IMR-90 (cell line): Measurements from ENCODE around the gene HUNK. TPM values are rescaled to one million over a fixed set of nuclear protein-coding genes. Genes with fewer than 3 reads are reported as not detected.

ENCODE experiments used
- ATAC-seq: fragments of 200-7000 bp; cut with Tn5 transposase; 2 replicates; pipeline ENCODE4 v1.9.1; 2020; ENCODE audit warnings: low read depth, mild to moderate bottlenecking, moderate library complexity
- BruUV-seq: library from RNA; stranded (reverse); fragments of 400-500 nt; replicated peaks from 2 replicates; lab custom pipeline; 2021; lab: Mats Ljungman, UMichigan
- CTCF ChIA-PET: fragments of 300-600 bp; formaldehyde crosslinking; extraction: SDS; loops from one replicate; lab custom pipeline; 2021; ENCODE audit warnings: antibody characterized with exemption; lab: Yijun Ruan, JAX
- POLR2A ChIA-PET: fragments of 300-600 bp; sonication (Branson Sonifier 250); formaldehyde crosslinking; loops from one replicate; lab custom pipeline; 2022; ENCODE audit warnings: antibody characterized with exemption; ENCODE audit not compliant: unreplicated experiment; lab: Charles Lee
- DNase-seq: peaks from one replicate; pipeline ENCODE4 v3.0.0; 2013
- H2AFZ ChIP-seq: replicated peaks from 2 replicates; pipeline ENCODE3; 2013; ENCODE audit warnings: low read length, mild to moderate bottlenecking; ENCODE audit not compliant: poor library complexity
- H2AK5ac ChIP-seq: 2 replicates; pipeline ENCODE4 v1.6.1; 2013; ENCODE audit warnings: low read depth, low read length, inconsistent platforms
- H2AK9ac ChIP-seq: replicated peaks from 2 replicates; pipeline ENCODE3; 2013; ENCODE audit warnings: mild to moderate bottlenecking, low read depth, low read length, moderate library complexity; ENCODE audit not compliant: poor library complexity
- H2BK120ac ChIP-seq: 2 replicates; pipeline ENCODE4 v1.6.1; 2013; ENCODE audit warnings: low read depth, low read length, inconsistent platforms
- H2BK15ac ChIP-seq: 3 replicates; pipeline ENCODE4 v1.6.1; 2013; ENCODE audit warnings: low read depth, low read length, inconsistent platforms
- H2BK20ac ChIP-seq: 2 replicates; pipeline ENCODE4 v1.6.1; 2013; ENCODE audit warnings: low read depth, mild to moderate bottlenecking, inconsistent platforms, low read length, moderate library complexity
- H2BK5ac ChIP-seq: 2 replicates; pipeline ENCODE4 v1.6.1; 2013; ENCODE audit warnings: mild to moderate bottlenecking, low read depth, low read length, inconsistent platforms; ENCODE audit not compliant: poor library complexity, severe bottlenecking
- H3K14ac ChIP-seq: replicated peaks from 2 replicates; pipeline ENCODE4 v1.6.1; 2013; ENCODE audit warnings: low read depth, low read length, inconsistent platforms
- H3K18ac ChIP-seq: 2 replicates; pipeline ENCODE4 v1.6.1; 2013; ENCODE audit warnings: low read depth, low read length, control low read depth
- H3K23ac ChIP-seq: 2 replicates; pipeline ENCODE4 v1.6.1; 2013; ENCODE audit warnings: low read depth, low read length, inconsistent platforms
- H3K27ac ChIP-seq: 2 replicates; pipeline ENCODE4 v1.5.1; 2013; ENCODE audit warnings: mild to moderate bottlenecking, control low read depth, low read length; ENCODE audit not compliant: insufficient read depth
- H3K27me3 ChIP-seq: 2 replicates; pipeline ENCODE4 v1.6.1; 2013; ENCODE audit warnings: low read length; ENCODE audit not compliant: control insufficient read depth, insufficient read depth
- H3K36me3 ChIP-seq: 2 replicates; pipeline ENCODE4 v1.6.1; 2013; ENCODE audit warnings: low read length, mixed read lengths; ENCODE audit not compliant: control insufficient read depth, insufficient read depth
- H3K4ac ChIP-seq: 2 replicates; pipeline ENCODE4 v1.6.1; 2013; ENCODE audit warnings: low read depth, low read length, inconsistent platforms
- H3K4me1 ChIP-seq: 2 replicates; pipeline ENCODE4 v1.6.1; 2013; ENCODE audit warnings: low read length, mixed read lengths; ENCODE audit not compliant: control insufficient read depth, insufficient read depth
- H3K4me2 ChIP-seq: 2 replicates; pipeline ENCODE4 v1.6.1; 2013; ENCODE audit warnings: low read depth, mild to moderate bottlenecking, control low read depth, low read length, moderate library complexity
- H3K4me3 ChIP-seq: 2 replicates; pipeline ENCODE4 v1.5.1; 2013; ENCODE audit warnings: low read depth, mild to moderate bottlenecking, control low read depth, low read length, moderate library complexity; ENCODE audit not compliant: insufficient read depth
- H3K56ac ChIP-seq: 2 replicates; pipeline ENCODE4 v1.6.1; 2013; ENCODE audit warnings: low read length, inconsistent platforms; ENCODE audit not compliant: insufficient read depth; ENCODE audit errors: extremely low read depth
- H3K79me1 ChIP-seq, 2 experiments: 2 replicates each; pipeline ENCODE4 v1.6.1; 2013; ENCODE audit warnings: low read length in 2 of 2, inconsistent platforms in 1 of 2, low read depth in 1 of 2
- H3K9ac ChIP-seq: 2 replicates; pipeline ENCODE4 v1.6.1; 2013; ENCODE audit warnings: low read depth, low read length, control low read depth
- H3K9me1 ChIP-seq: 2 replicates; pipeline ENCODE4 v1.6.1; 2013; ENCODE audit warnings: low read length, inconsistent platforms; ENCODE audit not compliant: insufficient read depth
- H3K9me3 ChIP-seq: 2 replicates; pipeline ENCODE4 v1.6.1; 2013; ENCODE audit warnings: low read length; ENCODE audit not compliant: control insufficient read depth, insufficient read depth
- H4K20me1 ChIP-seq: 2 replicates; pipeline ENCODE4 v1.6.1; 2013; ENCODE audit warnings: low read length, inconsistent platforms; ENCODE audit not compliant: insufficient read depth
- H4K5ac ChIP-seq: 2 replicates; pipeline ENCODE4 v1.6.1; 2013; ENCODE audit warnings: mild to moderate bottlenecking, low read depth, low read length, control low read depth
- H4K8ac ChIP-seq, 2 experiments: 2 replicates each; pipeline ENCODE4 v1.6.1; 2013; ENCODE audit warnings: low read depth in 2 of 2, low read length in 2 of 2, control low read depth in 1 of 2, inconsistent platforms in 1 of 2
- H4K91ac ChIP-seq: 2 replicates; pipeline ENCODE4 v1.6.1; 2013; ENCODE audit warnings: low read depth, low read length, inconsistent platforms; ENCODE audit not compliant: insufficient read depth
- BHLHE40 ChIP-seq: fragments of 150-350 bp; IDR thresholded peaks from 2 replicates; pipeline ENCODE4 v1.6.1; 2016; ENCODE audit warnings: mild to moderate bottlenecking, low read depth, low read length
- CTCF ChIP-seq: conservative IDR thresholded peaks from 2 replicates; pipeline ENCODE4 v1.5.1; 2012; ENCODE audit warnings: mild to moderate bottlenecking, low read depth, low read length, improper control_type of control experiment
- ELK1 ChIP-seq: fragments of 150-350 bp; IDR thresholded peaks from 2 replicates; pipeline ENCODE4 v1.6.1; 2016; ENCODE audit warnings: low read depth, mild to moderate bottlenecking, low read length, moderate library complexity, borderline replicate concordance
- FOS ChIP-seq: fragments of 150-350 bp; IDR thresholded peaks from 2 replicates; pipeline ENCODE4 v1.6.1; 2016; ENCODE audit warnings: low read depth, low read length
- MAFK ChIP-seq: IDR thresholded peaks from 2 replicates; pipeline ENCODE4 v1.6.1; 2012; ENCODE audit warnings: low read depth, low read length, improper control_type of control experiment
- MXI1 ChIP-seq: IDR thresholded peaks from 2 replicates; pipeline ENCODE4 v1.6.1; 2012; ENCODE audit warnings: low read depth, mild to moderate bottlenecking, low read length, moderate library complexity, borderline replicate concordance
- RAD21 ChIP-seq: IDR thresholded peaks from 2 replicates; pipeline ENCODE4 v1.6.1; 2012; ENCODE audit warnings: low read length, improper control_type of control experiment
- WGBS, 2 experiments: methylation state at CpG; one replicate each; pipeline versions ENCODE4 v1.1.5 to v1.1.7; 2013; ENCODE audit warnings: missing lambda C conversion rate in 2 of 2; ENCODE audit not compliant: insufficient read length in 1 of 2; ENCODE audit errors: extremely low coverage in 2 of 2; 5-methylcytosine and 5-hydroxymethylcytosine counted together
- dilution Hi-C: fragments of 300-500 bp; cut with HindIII; formaldehyde crosslinking; loops from one replicate; pipeline ENCODE4 v1.14.3; 2018; ENCODE audit warnings: low sequenced_read_pairs; ENCODE audit not compliant: unreplicated experiment
- in situ Hi-C: fragments of 300-500 bp; cut with MboI; formaldehyde crosslinking; loops from 3 replicates; pipeline ENCODE4 v1.14.3; 2019; ENCODE audit warnings: low sequenced_read_pairs, inconsistent platforms, mixed read lengths
- intact Hi-C: fragments of 100-400 bp; cut with micrococcal nuclease; formaldehyde crosslinking; loops from 2 replicates; pipeline ENCODE4 v1.10.0; 2022
- polyA plus RNA-seq, 3 experiments: library from polyadenylated mRNA; depleted of rRNA; stranded (reverse); fragments of >200 nt; gene quantifications; 2 replicates each; pipeline ENCODE4 v1.2.3, GENCODE V29; 2012; ENCODE audit warnings: low replicate concordance in 1 of 3
- total RNA-seq: library from RNA; depleted of rRNA; stranded (reverse); fragments of >200 nt; gene quantifications from 2 replicates; pipeline ENCODE4 v1.2.3, GENCODE V29; 2012

Gene HUNK
- total and polyA plus RNA-seq, 2 of the 4 experiments (the other 2 are of a cell fraction) = 1.0 to 2.0 TPM

GRCh38 chr21:31877463-31877957 is 4.7 kb downstream of the HUNK start:
- H4K91ac ChIP-seq = no peak overlapping the region
- no peak overlapping the region for H2AK9ac ChIP-seq
- no peak overlapping the region for H4K5ac ChIP-seq
- H2BK15ac ChIP-seq = no peak overlapping the region
- no peak overlapping the region for H3K4me2 ChIP-seq
- H3K4me1 ChIP-seq = peaks cover 1% of the 10 kb centered on the region; the same call in 1 of the 2 replicates
- in situ Hi-C loops (no loop called here), dilution Hi-C loops (no loop called here), intact Hi-C loops (no loop called here)
- ChIA-PET CTCF (no interaction called here), POLR2A (no interaction called here)
- WGBS, 2 experiments = 90% methylated on average over 2 of the region's 5 CpGs; no CpG with 5 or more reads in 1 of the 2 experiments
- H3K4me3 ChIP-seq = no peak overlapping the region
- no peak for TF ChIP-seq MAFK
- TF ChIP-seq FOS = no peak
- TF ChIP-seq BHLHE40 = no peak
- no peak for TF ChIP-seq RAD21
- TF ChIP-seq MXI1 = no peak
- no peak for TF ChIP-seq ELK1
- no peak for TF ChIP-seq CTCF
- H4K8ac ChIP-seq = no peak overlapping the region
- H2BK120ac ChIP-seq = no peak overlapping the region
- no peak overlapping the region for H2BK20ac ChIP-seq
- no peak overlapping the region for H3K56ac ChIP-seq
- ATAC-seq (no peak), DNase-seq (no peak)
- no peak overlapping the region for H2AFZ ChIP-seq
- H3K9me1 ChIP-seq = peaks cover 4% of the 10 kb centered on the region; the same call in 1 of the 2 replicates
- BruUV-seq = no TSS peak
- H3K9ac ChIP-seq = no peak overlapping the region
- no peak overlapping the region for H3K14ac ChIP-seq
- H3K23ac ChIP-seq = no peak overlapping the region
- H3K9me3 ChIP-seq = no peaks in the 10 kb centered on the region
- H3K18ac ChIP-seq = no peak overlapping the region
- no peak overlapping the region for H3K27ac ChIP-seq
- no peaks in the 10 kb centered on the region for H3K36me3 ChIP-seq
- no peak overlapping the region for H3K4ac ChIP-seq
- H3K27me3 ChIP-seq = no peaks in the 10 kb centered on the region
- no peak overlapping the region for H2AK5ac ChIP-seq
- no peak overlapping the region for H2BK5ac ChIP-seq
- H3K79me1 ChIP-seq = peaks cover 14 to 43% of the 10 kb centered on the region in 2 experiments
- 0 out of 2 replicates have a peak, but pooled peaks cover 9% of the 10 kb centered on the region for H4K20me1 ChIP-seq
